ENCODE data around the gene TLX2. TPM values are rescaled to one million over a fixed set of nuclear protein-coding genes. Genes with fewer than 3 reads are reported as not detected.

TLX2 gene
- total RNA-seq, 1 donor from 2014 or later: not detected

DNA sequence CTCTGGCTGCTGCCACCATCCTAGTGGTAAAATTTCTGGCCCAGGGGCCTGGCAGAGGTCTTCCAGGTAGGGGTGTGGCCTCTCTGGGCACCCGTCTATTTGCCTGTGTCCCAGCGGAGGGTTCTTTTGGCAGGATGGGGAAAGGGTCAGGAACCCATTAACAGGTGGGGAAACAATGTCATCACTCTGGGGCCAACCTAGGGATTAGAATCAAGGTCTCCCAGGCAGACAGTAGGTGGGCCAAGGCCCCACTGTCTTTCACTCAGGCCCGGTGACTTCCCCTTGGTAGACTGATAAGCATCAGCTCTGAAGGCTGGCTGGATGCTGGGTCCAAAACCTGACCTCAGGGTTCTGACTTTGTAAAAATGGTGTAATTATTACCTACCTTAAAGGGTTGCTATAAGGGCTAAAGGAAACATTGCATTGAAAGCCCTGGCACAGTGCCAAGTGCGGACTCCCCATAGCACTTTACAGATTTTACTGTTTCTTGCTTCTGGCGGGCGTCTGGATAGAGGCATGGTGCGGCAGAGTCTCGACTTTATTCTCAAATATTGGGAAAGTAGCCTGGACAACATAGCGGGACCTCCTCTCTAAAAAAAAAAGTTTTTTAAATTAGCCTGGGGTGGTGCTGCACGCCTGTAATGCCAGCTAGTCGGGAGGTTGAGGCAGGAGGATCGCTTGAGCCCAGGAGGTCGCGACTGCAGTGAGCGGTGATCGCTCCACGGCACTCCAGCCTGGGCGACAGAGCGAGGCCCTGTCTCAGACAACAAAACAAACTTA lies 17.1 kb upstream of the TLX2 start:
- DNase-seq: no peak

DNA sequence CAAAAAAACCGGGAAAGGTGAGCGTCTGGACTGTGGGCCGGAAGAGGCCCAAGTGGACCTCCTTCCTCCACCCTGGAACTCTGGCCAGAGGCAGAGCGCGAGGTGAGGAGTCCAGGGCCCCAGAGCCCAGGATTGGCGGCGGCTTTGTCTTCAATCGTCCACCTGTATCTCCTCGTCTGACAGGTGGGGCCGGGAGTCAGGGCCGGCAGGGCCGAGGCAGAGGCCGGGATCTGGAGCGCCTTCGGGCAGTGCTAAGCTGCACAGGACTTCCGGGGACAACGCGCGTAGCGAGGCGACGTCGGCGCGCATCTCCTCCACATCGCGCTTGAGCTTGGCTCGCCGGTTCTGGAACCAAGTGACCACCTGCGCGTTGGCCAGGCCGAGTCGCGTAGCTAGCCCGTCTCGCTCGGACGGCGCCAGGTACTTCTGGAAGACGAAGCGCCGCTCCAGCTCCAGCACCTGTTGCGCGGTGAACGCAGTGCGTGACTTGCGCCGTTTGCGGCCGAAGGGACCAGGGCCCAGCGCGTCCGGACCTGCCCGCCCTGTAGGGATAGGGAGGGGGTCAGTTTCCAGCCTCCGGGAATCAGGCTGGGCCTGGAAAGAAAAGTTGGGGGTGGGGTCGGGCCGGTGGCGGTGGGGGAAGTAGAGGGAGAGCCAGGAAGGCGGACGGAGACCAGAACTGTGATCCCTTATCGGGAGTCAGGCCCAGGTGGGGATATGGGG lies 16.3 kb upstream of the TLX2 start:
- DNase-seq: no peak

DNA sequence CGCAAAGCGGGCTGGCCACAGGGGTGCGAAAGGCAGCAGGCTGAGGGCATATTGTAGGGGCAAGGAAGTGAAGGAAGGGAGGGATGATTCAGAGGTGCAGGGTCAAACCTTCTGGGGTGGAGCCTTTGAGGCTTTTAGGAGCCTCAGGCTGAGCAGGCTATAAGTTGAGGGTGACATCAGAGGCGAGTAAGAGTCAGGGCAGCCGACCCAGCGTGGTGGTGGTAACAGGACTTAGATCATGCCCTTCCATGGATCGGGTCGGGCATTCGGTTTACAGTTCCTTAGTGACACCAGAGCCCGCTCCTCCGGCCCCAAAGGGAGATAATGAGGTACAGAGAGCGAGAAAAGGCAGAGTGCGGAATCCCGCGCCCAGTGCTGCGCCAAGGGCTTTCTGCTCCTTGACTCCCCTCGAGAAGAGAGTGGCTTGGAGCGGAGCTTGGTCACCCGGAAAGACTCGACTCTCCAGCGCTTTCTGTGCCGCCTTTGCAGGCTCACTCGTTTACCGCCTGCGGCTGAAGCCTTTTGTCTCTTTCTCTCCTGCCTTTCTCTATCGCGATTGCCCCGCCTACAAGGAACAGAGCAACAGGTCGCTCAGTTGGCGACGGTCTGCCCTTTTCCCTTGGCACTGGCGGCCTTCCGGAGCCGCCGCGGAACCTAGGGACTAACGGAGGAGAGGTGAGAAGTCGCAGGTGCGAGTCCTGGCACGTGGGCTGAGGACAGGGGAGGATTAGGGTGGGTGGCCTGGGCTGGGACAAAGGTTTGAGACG lies 15.6 kb upstream of the TLX2 start:
- DNase-seq: no peak

DNA sequence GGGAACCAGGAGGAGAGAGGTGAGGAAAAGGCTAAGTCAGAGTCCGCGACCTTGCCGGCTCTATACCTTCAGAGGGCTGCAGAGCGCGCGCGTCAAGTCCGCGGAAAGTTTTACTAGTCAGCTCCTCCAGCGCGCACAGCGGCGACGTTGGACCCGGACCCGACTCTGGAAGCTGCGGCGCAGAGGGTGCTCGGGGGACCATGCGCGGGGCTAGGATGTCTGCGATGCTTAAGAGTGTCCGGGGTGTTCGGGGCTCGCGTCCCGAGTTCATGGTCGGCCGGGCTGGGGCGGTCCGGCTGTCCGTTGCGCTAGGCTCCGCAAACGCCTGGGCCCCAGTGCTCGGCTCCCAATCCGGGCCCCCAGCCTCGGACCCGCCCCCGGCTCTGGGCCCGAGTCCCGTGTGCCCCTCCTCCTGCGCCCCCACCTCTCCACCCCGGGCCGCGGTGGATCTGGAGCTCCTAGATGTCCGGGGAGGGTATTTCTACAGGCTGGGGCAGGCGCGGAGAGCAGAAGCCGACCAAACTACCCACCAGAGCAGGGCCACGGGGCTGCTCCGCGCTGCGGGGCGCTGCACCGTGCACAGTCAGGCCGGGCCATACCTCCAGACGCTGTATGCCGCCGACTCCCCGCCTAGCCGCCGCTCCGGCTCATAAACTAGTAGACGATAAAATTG lies 14.8 kb upstream of the TLX2 start, which contains the start of gene LBX2:
Gene LBX2, minus strand, starts transcription at position 337 of the 673 bp plus-strand sequence. Its CDS starts 66 bp downstream, at position 271.
- no peak for DNase-seq

DNA sequence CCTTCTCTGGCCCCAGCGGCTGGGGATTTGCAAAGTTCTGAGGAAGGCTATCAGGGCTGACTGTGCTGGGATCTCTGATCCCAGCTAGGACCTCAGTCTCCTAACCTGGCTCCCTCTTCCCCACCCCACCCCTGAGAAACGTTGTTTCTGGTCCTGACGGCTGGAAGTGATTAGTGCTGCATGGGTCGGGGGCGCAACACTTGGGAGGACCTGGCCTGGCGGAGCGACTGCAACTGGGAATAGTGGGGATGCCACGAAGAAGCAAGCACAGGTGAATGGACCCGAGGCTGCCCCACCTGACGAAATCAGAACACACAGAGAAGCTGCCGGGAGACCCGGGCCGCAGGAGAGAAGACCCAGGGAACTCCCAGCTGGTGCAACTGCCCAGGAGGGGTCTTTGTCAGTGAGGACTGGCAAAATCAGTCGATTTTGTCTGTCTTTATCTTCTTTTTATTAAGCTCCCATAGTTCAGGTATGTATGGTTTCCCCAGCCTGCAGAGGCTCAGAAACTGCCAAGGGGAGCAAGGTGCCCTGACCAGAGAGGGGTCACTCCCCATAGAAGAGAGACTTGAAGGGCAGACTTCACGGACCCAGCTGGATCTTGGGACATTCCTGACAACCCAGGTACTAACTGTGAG lies 14.2 kb upstream of the TLX2 start:
- no peak for DNase-seq

DNA sequence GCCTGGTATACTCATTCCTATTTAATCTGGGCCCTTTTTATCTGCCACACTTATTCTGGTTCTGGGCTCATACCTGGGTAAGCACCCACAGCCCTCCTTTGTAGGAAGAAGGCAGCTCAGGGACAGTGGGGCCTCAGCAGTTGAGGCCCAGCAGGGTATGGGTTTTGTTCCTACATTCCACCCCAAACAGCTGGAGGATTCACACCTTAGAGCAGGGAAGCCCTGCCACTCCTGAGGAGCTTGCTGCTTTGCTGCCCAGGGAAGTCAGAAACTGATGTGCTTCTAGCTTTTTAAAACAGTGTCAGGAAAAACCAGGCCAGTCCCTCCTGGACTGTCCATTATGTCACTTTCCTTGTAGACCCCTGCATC lies 13.7 kb upstream of the TLX2 start:
- DNase-seq: no peak

DNA sequence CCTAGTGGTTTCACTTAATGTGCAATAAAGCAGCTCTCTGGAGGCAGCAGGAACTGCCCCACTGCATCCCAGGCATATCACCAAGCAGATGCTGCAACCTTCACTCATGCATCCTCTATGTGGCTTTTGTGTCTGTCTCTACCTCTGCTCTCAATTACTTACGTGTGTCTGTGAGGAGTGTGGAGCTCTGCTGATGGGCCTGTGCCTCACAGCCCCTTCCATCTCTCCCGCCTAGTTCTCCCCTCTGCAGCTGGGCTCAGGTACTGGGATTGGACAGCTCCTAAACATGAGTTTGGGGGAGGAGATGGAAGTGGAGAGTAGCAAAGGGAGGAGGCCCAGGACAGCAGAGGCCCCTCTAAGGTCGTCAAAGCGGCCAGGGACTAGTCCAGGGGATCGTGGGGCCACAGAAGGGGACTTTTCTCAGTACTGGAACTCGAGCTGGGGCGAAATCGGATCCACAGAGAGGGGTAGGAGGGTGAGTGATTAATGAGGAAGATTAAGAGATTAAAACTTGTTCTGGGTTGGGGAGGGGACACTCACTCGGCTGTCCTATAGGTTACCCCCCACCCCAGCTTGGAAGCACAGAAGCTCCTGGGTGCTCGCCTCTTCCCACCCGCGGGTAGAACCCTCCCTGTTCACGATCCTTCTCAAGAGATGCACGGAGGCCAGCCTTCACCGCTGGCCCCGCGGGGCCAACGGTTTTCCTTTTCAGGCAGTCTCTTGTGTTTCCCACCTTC lies 12.7 kb upstream of the TLX2 start:
- DNase-seq: no peak

DNA sequence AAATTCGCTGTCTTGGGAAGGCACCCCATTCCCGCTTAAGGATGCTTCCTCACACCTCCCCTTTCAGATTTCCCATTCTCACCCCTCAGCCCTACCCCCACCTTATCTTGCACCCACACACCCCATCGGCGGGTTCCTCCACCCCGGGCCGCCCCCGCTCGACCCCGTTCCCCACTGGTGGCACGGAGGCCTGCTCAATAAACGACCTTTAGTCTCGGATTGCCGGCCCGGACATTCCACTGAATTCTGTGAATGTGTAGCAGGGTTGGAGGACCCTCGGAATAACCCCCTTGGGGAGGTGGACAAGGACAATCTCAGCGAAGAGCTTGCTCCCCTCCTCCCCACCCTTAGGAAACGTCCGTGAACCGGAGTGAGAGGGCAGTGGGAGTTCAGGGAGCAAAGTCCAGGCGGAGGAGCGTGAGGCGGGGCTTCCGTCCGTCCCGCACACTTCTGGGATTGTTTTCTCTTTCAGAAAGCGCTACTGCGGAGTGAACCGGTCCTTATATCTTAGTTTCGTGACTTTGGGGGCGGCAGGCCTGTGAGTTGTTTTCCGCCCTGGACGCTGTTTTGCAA lies 12.0 kb upstream of the TLX2 start:
- no peak for DNase-seq

DNA sequence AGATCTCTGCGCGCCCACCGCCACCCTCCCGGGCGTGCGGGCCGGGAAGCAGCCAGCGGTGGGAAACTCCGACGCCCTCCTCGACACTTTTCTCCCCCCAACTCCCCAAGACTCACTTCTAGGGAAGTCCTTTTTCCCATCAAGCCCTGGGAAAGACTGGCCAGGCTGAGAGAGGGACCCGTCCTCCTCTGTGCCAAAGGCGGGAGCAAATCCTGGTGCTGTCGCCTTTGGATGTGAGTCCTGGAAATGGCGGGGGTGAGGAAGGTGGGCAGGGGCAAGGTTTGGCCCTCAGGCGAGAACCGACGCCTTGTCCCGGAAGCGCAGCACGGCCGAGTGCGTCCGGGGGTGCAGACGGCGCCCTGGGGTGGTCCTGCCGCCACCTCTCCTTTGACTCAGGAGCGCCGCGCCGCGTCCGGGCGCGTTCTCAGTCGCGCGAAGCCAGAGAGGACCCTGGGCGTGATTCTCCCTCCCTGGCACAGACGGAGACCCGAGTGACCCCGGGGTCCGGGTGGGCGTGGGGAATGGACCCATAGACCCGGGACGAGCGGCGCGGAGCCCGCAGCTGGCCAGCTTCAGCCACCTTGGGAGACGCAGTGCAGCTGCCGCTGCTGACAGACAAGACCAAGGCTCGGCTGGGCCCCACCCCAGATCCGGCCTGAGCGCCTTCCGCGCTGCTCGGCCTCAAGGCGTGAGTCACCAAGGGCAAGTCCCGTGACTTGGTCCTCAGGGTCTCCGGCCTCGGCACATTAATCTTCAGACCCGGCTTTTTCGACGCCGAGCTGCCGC lies 11.3 kb upstream of the TLX2 start:
- peak; percentile 21 for DNase-seq

DNA sequence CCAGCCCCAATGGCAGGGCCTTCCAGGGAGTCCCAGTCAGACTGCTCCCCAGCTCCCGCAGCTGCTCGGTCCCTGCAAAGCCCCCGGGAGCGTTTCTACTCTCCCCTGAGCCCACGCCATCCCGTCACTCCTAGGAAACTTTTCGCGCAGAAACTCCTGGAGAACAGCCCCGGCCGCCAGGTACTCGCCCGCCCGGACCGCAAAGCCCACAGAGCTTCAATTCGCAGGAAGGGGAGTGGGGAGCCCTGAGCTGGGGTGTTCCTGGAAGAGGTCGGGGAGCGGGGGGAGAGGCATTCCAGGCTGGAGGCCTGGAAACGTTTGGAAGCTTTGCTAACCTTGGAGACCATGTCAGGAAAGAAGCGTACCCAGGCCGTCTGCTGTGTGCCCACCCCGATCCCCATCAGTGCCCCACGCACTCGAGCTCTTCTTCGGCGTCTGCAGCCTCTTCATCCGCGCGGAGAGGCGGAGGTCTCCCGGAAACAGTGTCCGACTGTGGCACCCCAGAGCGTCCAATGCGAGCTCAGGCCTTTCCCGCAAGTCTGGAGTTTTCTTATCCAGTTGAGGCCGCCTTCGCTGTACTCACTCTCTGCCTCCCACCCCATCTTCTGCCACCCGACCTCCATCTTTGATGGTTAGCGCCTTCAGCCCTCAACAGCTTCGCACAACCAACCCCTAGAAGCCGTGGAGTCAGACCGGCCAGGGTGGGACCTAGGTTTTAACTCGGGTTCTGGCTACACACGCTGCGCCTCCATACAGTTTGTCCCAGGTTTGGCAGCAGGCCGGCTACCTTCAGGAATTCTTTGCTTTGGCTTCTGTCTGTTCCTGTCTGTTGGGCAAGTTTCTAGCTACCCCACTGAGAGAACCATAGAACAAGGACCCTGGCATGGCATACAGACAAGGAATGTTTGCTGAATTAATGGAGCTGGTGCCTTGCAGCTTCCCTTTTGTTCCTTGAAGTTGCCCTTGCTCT lies 10.5 kb upstream of the TLX2 start:
- DNase-seq: no peak

DNA sequence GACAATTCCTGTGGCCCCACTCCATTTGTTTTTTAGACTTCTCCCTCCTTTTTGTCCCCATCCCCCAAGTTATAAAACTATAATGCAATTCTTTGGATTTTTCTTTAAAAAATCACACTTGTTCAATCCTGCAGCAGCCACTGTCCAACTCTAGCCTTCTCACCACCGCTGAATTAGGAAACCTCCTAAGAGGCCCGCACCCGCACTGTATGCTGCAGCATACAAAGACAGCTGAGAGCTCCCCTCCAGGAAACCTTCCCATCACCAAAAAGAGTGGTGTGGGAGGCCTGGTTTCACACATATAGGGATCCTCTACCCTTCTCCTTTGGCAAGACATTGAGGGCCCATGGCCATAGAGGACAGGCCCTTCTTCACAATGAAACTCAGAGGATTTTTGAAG lies 9.7 kb upstream of the TLX2 start:
- DNase-seq: no peak

DNA sequence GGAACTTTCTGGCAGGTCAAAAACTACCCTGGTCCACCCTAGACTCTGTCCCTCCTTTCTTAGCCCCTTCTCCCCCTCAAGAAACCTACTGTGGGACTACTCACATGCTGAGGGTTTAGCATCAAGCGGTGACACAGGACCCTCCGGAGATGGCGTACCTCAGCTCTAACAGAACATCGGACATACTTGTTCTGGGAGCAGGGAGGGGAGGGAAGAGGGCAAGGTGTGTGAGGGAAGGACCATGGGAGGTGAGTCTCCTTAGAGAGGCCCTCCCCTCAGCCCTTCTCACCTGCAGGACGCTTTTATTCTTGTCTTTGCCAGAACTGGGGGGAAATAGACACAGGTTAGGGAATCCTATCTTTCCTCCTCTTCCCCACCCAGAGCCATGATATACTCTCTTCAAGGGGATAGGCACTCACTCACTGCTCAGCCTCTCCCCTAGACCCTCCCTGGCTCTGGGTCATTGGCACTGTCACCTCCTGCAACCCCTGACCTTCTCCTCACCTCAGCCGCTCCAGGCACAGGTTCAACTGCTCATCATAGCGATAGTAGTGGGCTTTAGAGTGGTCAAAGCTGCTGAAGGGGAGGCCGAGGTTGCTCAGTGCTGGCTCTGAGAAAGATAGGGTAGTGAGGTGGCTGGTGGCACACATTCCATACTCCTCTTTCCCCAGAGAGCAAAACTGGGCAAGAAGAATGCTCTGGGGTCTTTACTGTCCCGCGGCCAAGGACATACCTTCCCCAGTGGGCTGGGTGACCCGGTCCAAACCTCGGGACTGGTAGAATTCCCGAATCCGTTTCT lies 8.6 kb upstream of the TLX2 start:
- no peak for DNase-seq

DNA sequence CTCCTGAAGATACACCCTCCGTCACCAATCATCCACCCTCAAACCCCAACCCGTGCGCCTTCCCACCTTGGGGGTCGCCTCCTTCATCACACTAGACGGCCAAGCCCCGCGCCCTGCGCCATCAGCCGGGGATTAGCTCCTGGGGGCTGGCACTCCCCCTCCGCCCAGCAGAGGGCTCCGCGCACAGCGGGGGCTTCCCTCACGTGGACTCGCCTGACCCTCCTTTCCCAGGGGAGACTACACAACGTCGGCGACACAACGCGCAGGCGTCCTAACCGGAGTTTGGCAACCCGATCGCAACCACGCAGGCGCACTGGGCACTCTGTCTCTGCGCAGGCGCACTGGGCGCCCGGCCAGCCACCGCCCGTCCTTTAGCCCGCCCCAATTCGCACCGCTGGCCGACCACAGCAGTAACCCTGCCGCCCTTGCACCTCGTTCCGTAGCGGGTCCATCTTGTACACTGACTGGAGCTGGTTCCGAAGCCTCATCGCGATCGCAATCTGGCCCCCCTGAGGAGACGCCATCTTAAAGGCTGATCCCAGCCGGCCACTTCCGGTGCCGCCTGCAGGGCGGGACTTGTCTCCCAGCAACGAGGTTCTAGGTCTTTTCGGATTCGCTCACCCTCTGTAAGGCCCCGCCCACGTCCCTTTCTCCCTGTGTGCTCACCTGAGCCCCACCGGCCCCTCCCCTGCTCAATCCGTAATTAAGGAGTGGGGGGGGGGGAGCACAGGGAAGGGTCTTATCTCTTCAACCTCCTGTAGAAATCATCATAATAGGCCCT lies 6.9 kb upstream of the TLX2 start, which contains the start of gene PCGF1:
Gene PCGF1, minus strand, starts transcription at position 551 of the 781 bp plus-strand sequence. Its CDS starts 27 bp downstream, at position 524.
- DNase-seq: peak; percentile 98

DNA sequence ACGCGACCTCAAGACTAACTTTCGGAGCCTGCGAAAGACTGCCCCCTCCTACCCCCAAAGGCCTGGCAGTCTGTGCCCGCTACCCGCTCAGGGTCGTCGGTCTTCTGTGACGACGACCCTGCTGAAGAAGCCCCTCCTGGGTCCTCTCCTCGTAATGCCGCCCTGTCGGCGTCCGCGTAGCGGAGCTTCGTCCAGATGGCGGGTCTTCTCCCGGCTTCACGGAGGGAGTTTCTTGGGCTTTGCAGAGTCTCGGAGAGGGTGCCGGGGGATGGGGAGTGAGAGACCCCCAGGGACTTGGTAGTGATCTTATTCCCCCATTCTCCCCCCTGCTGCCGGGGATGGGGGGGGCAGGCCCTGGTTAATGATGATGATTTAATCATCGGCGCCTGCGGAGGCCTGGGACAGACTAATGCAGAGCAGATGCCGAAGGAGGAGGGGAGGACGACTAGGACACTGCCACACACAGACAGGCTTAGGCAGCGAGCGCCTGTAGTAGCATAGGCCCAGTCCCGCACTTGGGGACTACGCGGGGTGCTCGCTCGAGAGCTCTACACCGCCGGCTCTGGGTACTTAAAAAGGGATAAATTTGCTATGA lies 6.2 kb upstream of the TLX2 start:
- DNase-seq: peak; percentile 80

DNA sequence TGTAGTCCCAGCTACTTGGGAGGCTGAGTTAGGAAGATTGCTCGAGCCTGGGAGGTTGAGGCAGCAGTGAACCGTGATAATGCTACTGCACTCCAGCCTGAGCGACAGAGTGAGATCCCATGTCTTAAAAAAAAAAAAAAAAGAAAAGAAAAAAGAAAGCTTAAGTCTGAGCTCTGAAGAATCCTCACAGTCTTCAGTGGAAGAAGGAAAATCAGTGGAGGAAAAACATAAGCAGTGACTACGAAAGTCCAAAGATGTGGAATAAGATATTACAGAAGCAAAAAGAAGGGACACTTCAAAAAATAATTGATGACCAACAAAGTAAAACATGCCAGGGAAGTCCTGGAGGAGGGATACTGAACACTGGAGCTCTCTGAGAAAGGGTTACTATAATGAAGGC lies 4.0 kb upstream of the TLX2 start:
- no peak for DNase-seq
